ENCODE results near the gene EIPR1. TPM values are rescaled to one million over a fixed set of nuclear protein-coding genes. Genes with fewer than 3 reads are reported as not detected.

Gene EIPR1
- total and polyA plus RNA-seq, 2 of the 4 experiments (the other 2 are of a cell fraction), result 46.5 to 67.4 TPM

DNA sequence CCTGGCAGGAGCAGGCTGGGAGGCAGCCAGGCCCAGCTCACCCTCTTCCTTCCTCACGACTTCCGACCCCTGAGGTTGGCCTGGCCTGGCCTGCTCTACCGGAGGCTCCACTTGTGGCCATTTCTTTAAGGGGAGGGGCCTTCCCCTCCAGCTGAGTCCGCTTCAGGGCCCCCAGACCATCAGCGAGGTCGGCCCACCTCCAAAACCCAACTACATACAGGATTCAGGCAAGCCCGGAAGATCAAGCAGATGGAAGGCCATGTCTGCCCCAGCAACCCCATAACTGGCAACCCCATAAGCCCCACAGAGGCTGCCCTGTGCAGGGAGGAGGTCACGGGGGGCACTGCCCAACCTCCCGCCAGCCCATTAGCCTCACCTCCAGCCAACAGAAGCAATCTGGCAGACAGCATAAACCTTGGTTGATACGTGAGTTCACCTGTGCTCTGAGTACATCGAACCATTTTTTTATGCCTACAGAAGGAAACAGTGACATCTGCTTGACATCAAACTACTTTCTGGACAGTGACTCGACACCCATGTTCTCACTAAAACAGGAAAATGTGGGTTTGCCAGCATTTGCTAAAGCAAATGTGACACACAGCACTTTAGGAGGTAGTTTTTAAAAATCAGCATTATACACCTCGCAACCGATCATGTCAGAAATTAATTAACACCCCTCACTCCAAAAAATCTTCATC, 98.9 kb downstream of the EIPR1 start:
- H3K79me1 ChIP-seq (ENCODE audit: low read depth in 1 of 2, low read length in 2 of 2), result peaks cover 0 to 4% of the 10 kb centered on the region in 2 experiments; a peak in 2 of 4 replicates
- no peak overlapping the region for H3K4me3 ChIP-seq (ENCODE audit: insufficient read depth, low read depth, low read length)
- no peak overlapping the region for H3K4ac ChIP-seq (ENCODE audit: low read depth, low read length)
- no peaks in the 10 kb centered on the region for H3K4me1 ChIP-seq (ENCODE audit: control insufficient read depth, insufficient read depth, low read length)
- no peak overlapping the region for H2AK5ac ChIP-seq (ENCODE audit: low read depth, low read length)
- H3K56ac ChIP-seq (ENCODE audit: extremely low read depth, insufficient read depth, low read length), result no peak overlapping the region
- no peak overlapping the region for H4K8ac ChIP-seq (ENCODE audit: low read depth in 2 of 2, low read length in 2 of 2)
- H2BK120ac ChIP-seq (ENCODE audit: low read depth, low read length), result no peak overlapping the region
- no peak overlapping the region for H3K27ac ChIP-seq (ENCODE audit: insufficient read depth, low read length)
- no peak overlapping the region for H3K4me2 ChIP-seq (ENCODE audit: low read depth, low read length)
- in situ Hi-C loops (cut with MboI; ENCODE audit: low sequenced_read_pairs), result no loop called here
- ChIA-PET CTCF (no interaction called here), POLR2A (ENCODE audit: unreplicated experiment) (no interaction called here)
- H4K5ac ChIP-seq (ENCODE audit: low read depth, low read length), result no peak overlapping the region
- H2BK15ac ChIP-seq (ENCODE audit: low read depth, low read length), result no peak overlapping the region
- H3K36me3 ChIP-seq (ENCODE audit: control insufficient read depth, insufficient read depth, low read length), result no peaks in the 10 kb centered on the region
- peaks cover 5% of the 10 kb centered on the region for H3K9me1 ChIP-seq (ENCODE audit: insufficient read depth, low read length)
- no peak overlapping the region for H4K91ac ChIP-seq (ENCODE audit: insufficient read depth, low read depth, low read length)
- H4K20me1 ChIP-seq (ENCODE audit: insufficient read depth, low read length), result no peaks in the 10 kb centered on the region
- H3K14ac ChIP-seq (replicated peaks; ENCODE audit: low read depth, low read length), result no peak overlapping the region
- H3K23ac ChIP-seq (ENCODE audit: low read depth, low read length), result no peak overlapping the region
- WGBS, 2 experiments (ENCODE audit: extremely low coverage in 2 of 2, insufficient read length in 1 of 2), result 100% methylated on average over 2 of the region's 14 CpGs; no CpG with 5 or more reads in 1 of the 2 experiments
- H3K9ac ChIP-seq (ENCODE audit: low read depth, low read length), result no peak overlapping the region
- H3K27me3 ChIP-seq (ENCODE audit: control insufficient read depth, insufficient read depth, low read length), result no peaks in the 10 kb centered on the region
- H2BK5ac ChIP-seq (ENCODE audit: low read depth, low read length, poor library complexity, severe bottlenecking), result no peak overlapping the region
- no peak overlapping the region for H2BK20ac ChIP-seq (ENCODE audit: low read depth, low read length)
- no peak for DNase-seq
- no TSS peak for BruUV-seq (replicated peaks)
- no peak overlapping the region for H2AFZ ChIP-seq (replicated peaks; ENCODE audit: low read length, poor library complexity)
- no peak overlapping the region for H2AK9ac ChIP-seq (replicated peaks; ENCODE audit: low read depth, low read length, poor library complexity)
- no peak for ATAC-seq (ENCODE audit: low read depth)
- no peak overlapping the region for H3K18ac ChIP-seq (ENCODE audit: low read depth, low read length)
- dilution Hi-C loops (cut with HindIII; ENCODE audit: low sequenced_read_pairs, unreplicated experiment), result no loop called here
- H3K9me3 ChIP-seq (ENCODE audit: control insufficient read depth, insufficient read depth, low read length), result no peaks in the 10 kb centered on the region
- TF ChIP-seq MAFK (IDR thresholded peaks at IDR 0.05; ENCODE audit: low read depth, low read length) (no peak), NFE2L2 (IDR thresholded peaks at IDR 0.05; ENCODE audit: low read depth, low read length) (no peak), RAD21 (IDR thresholded peaks at IDR 0.05; ENCODE audit: low read length) (no peak), RCOR1 (IDR thresholded peaks at IDR 0.05; ENCODE audit: insufficient replicate concordance, low read length) (no peak), CHD1 (IDR thresholded peaks at IDR 0.05; ENCODE audit: low read depth, low read length) (no peak), RFX5 (IDR thresholded peaks at IDR 0.05; ENCODE audit: low read depth, low read length) (no peak), USF2 (IDR thresholded peaks at IDR 0.05; ENCODE audit: low read depth, low read length) (no peak), BHLHE40 (IDR thresholded peaks at IDR 0.05; ENCODE audit: low read depth, low read length) (no peak), SMC3 (IDR thresholded peaks at IDR 0.05; ENCODE audit: low read depth, low read length) (no peak), CEBPB (IDR thresholded peaks at IDR 0.05; ENCODE audit: low read depth, low read length) (no peak), MAZ (IDR thresholded peaks at IDR 0.05; ENCODE audit: borderline replicate concordance, low read depth, low read length) (no peak)
- TF ChIP-seq, protein P1, sequence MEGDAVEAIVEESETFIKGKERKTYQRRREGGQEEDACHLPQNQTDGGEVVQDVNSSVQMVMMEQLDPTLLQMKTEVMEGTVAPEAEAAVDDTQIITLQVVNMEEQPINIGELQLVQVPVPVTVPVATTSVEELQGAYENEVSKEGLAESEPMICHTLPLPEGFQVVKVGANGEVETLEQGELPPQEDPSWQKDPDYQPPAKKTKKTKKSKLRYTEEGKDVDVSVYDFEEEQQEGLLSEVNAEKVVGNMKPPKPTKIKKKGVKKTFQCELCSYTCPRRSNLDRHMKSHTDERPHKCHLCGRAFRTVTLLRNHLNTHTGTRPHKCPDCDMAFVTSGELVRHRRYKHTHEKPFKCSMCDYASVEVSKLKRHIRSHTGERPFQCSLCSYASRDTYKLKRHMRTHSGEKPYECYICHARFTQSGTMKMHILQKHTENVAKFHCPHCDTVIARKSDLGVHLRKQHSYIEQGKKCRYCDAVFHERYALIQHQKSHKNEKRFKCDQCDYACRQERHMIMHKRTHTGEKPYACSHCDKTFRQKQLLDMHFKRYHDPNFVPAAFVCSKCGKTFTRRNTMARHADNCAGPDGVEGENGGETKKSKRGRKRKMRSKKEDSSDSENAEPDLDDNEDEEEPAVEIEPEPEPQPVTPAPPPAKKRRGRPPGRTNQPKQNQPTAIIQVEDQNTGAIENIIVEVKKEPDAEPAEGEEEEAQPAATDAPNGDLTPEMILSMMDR (conservative IDR thresholded peaks at IDR 0.05; ENCODE audit: low read depth, low read length), result no peak
- intact Hi-C loops (cut with micrococcal nuclease), result no loop called here

All from IMR-90 (cell line).